AG04450 (cell line): Measurements from ENCODE around the gene FGF8. TPM values are rescaled to one million over a fixed set of nuclear protein-coding genes. Genes with fewer than 3 reads are reported as not detected.

Experiments
- CTCF ChIA-PET: fragments of 300-600, 350-600 bp; formaldehyde crosslinking; extraction: SDS; loops from one replicate; lab custom pipeline; 2022; ENCODE audit warnings: antibody characterized with exemption, inconsistent platforms; lab: Charles Lee
- POLR2A ChIA-PET: fragments of 350-600 bp; formaldehyde crosslinking; extraction: SDS; loops from one replicate; lab custom pipeline; 2021; ENCODE audit warnings: antibody characterized with exemption, inconsistent platforms; lab: Yijun Ruan, JAX
- DNase-seq: peaks from one replicate; pipeline ENCODE4 v3.0.0-alpha.2; 2011; ENCODE audit warnings: low read depth, low spot score
- H3K27ac ChIP-seq: one replicate; pipeline ENCODE4 v1.5.1; 2012; ENCODE audit warnings: low read depth, low read length, control low read depth
- H3K27me3 ChIP-seq: one replicate; pipeline ENCODE4 v1.6.0; 2012; ENCODE audit warnings: low read length; ENCODE audit not compliant: control insufficient read depth, insufficient read depth
- H3K4me3 ChIP-seq: 2 replicates; pipeline ENCODE4 v1.5.1; 2011; ENCODE audit warnings: mild to moderate bottlenecking, low read depth, low read length, control low read depth
- H3K9me3 ChIP-seq: 2 replicates; pipeline ENCODE4 v1.5.1; 2012; ENCODE audit warnings: low read length; ENCODE audit not compliant: control insufficient read depth, insufficient read depth
- polyA plus RNA-seq: library from polyadenylated mRNA; depleted of rRNA; stranded (reverse); fragments of >200 nt; gene quantifications from 2 replicates; pipeline ENCODE4 v1.2.3, GENCODE V29; 2011
- TF ChIP-seq, protein P1 (sequence below): IDR thresholded peaks from 2 replicates; pipeline ENCODE4 v1.5.1; 2011; ENCODE audit warnings: low read depth, low read length, control low read depth, inconsistent platforms

Gene FGF8
- polyA plus RNA-seq, 1 experiment = not detected

DNA sequence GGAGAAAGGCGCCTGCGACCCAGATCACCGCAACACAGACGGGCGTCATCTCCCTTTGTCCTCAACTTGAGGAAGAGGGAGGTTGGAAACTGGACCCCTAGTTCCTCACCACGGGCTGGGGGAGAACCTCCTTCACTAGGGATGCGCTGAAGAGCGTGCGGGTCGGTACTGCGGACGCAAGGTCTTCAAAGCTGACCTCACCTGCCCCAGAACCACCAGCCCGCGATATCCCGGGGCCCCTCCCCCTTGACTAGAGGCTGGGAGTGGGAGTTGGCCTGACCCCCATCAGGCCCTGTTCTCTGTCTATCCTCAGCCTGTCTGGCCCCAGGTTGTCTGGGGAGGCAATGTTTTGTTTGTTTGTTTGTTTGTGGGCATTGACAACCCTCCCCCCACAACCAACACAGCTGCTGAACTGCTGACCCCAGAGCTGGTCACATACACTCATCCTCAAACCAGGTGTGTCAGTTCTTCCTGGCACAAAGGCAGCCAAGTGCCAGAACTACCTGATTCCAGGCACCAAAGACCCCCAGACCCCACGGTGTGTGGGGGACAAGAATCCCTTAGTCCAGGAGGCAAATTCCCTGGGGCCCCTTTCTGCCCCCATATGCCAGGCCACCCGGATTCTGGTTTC is 4.4 kb upstream of the FGF8 start:
- ChIA-PET POLR2A (no interaction called here), CTCF (interaction anchor here (0.6 to 6.1 kb wide), 23 partner anchors 8 to 619 kb away, joined by 3 to 127 read pairs (median 7); no protein-coding TSS in a partner anchor)
- DNase-seq = no peak
- Histone ChIP-seq H3K9me3 (no peaks in the 10 kb centered on the region; the same call in 1 of the 2 replicates), H3K4me3 (0 out of 2 replicates have a peak overlapping the region, but pooled peaks have one; percentile 15), H3K27me3 (peaks cover 25% of the 10 kb centered on the region), H3K27ac (no peak overlapping the region)
- TF ChIP-seq, protein P1, sequence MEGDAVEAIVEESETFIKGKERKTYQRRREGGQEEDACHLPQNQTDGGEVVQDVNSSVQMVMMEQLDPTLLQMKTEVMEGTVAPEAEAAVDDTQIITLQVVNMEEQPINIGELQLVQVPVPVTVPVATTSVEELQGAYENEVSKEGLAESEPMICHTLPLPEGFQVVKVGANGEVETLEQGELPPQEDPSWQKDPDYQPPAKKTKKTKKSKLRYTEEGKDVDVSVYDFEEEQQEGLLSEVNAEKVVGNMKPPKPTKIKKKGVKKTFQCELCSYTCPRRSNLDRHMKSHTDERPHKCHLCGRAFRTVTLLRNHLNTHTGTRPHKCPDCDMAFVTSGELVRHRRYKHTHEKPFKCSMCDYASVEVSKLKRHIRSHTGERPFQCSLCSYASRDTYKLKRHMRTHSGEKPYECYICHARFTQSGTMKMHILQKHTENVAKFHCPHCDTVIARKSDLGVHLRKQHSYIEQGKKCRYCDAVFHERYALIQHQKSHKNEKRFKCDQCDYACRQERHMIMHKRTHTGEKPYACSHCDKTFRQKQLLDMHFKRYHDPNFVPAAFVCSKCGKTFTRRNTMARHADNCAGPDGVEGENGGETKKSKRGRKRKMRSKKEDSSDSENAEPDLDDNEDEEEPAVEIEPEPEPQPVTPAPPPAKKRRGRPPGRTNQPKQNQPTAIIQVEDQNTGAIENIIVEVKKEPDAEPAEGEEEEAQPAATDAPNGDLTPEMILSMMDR = no peak

DNA sequence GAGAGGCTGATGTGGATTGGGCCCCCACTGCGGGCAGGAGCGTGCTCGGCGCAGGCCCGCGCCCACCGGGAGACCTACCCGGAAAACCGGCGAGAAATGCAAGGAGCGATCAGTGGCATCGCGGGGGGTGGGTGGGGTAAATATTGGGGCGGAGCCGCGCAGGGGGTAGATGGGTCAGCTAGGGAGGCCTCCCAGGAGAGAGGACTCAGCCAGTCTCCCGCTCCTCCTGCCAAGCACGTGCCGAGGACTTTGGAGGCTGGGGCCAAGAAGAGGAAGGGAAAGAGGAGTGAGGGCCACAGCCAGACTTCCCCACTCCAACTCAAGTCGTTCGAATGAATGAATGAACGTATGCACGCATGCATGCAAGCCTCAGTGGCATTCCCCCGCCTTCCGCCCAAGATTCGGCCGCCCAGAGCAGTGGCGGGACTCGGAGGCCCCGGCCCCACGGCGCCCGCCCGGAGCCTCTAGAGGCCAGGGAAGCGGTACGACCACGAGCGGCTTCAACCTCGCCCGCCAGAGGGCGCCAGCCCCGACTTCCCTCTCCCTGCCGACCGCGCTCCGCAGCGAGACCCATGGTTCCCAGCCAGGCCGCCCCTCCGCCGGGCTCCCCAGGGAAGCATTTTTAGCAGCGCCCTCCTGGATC is 3.8 kb upstream of the FGF8 start:
- peak; percentile 15 for DNase-seq
- TF ChIP-seq, protein P1 = peak; percentile 79
- Histone ChIP-seq H3K27ac (no peak overlapping the region), H3K4me3 (peak overlapping the region; percentile 11), H3K27me3 (peaks cover 31% of the 10 kb centered on the region), H3K9me3 (no peaks in the 10 kb centered on the region; the same call in 1 of the 2 replicates)
- ChIA-PET CTCF (interaction anchor here (0.8 to 4.9 kb wide), 7 partner anchors 8 to 566 kb away, joined by 3 to 127 read pairs (median 7); no protein-coding TSS in a partner anchor), POLR2A (interaction anchor here (0.9 kb wide), 1 partner anchor 177 kb away, joined by 4 read pairs; no protein-coding TSS in a partner anchor)

DNA sequence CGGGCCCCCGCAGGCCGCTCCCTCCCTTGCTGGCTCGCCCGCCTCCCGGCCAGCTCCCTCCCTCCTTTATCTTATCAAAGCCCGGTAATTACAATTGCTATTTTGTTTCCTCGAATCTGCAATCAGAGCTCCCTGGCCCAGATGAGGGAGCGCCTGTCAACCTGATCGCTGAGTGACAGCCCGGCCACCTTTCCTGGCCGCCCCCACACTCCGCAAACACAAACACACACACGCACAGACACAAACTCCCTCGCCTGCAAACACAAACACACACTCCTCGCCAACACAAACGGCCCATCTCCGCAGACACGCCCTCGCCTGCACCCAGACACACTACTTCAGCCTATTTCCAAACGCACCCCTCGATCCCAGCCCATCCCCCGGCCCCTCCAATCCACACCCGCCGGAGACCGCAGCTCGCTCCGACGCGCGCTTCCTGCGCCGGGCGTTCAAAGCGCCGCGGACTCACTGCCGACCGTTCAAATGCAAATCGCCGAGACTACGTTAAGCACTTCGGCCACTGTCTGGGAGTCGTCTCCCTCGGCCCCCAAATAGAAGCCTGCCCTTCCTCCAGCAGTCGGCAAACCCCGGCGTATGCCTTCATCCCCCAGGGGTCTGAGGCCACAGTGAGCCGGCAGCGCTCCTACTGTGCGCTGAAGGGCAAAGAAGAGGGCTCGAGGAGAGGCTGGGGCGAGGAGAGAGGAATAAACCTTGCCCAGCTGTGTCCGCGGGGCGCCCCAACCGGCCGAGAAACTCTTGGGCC is 3.0 kb upstream of the FGF8 start:
- Histone ChIP-seq H3K27ac (no peak overlapping the region), H3K4me3 (peak overlapping the region; percentile 17; the same call in 1 of the 2 replicates), H3K9me3 (no peaks in the 10 kb centered on the region; the same call in 1 of the 2 replicates), H3K27me3 (peaks cover 36% of the 10 kb centered on the region)
- CTCF ChIA-PET = interaction anchor here (0.6 to 1.9 kb wide), 3 partner anchors 18 to 565 kb away, joined by 3 to 7 read pairs (median 7); no protein-coding TSS in a partner anchor
- DNase-seq = no peak
- POLR2A ChIA-PET = interaction anchor here (0.6 to 0.9 kb wide), 2 partner anchors 24 to 176 kb away, joined by 4 to 5 read pairs; no protein-coding TSS in a partner anchor
- TF ChIP-seq, protein P1 = no peak

DNA sequence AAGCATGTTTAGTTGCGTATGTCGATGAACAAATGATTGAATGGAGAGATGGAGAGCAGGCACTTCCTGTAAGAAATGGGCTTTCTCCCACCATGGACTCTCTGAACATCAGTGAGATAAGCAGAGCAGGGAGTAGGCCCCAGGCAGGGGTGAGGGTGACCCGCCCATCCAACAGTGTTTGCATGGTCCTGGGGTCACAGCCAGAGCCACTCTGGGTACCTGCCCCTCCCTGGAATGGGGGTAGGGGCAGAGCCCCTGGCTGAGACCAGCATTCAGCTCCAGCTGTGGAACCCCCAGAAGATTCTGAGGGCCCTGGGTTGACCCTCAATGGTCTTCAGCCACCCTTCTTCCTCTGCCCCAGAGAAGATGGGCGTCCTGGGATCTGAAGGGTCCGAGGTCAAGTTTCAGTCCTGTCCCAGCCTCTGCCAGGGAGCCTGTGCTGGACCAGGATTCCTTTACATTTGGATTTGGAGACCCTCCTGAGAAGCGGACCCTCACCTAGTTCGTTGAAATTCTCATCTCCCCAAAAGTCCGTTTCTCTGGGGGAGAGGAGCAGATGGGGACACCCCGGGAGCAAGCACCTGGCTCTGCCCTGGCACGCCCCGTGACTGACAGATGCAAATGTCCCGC is 2.4 kb upstream of the FGF8 start:
- H3K27me3 ChIP-seq = peaks cover 43% of the 10 kb centered on the region
- TF ChIP-seq, protein P1 = no peak
- CTCF ChIA-PET = interaction anchor here (0.6 to 1.9 kb wide), 3 partner anchors 17 to 564 kb away, joined by 3 to 7 read pairs (median 7); no protein-coding TSS in a partner anchor
- H3K27ac ChIP-seq = no peak overlapping the region
- no peaks in the 10 kb centered on the region; the same call in 1 of the 2 replicates for H3K9me3 ChIP-seq
- DNase-seq = no peak
- POLR2A ChIA-PET = interaction anchor here (0.6 to 0.9 kb wide), 2 partner anchors 23 to 175 kb away, joined by 4 to 5 read pairs; no protein-coding TSS in a partner anchor
- no peak overlapping the region for H3K4me3 ChIP-seq
